Superior temporal gyrus (tissue), 1 donor: ENCODE data around the gene NOTUM.
A peak's percentile ranks its signal among the peaks of the same experiment; 100 is the strongest.
"Not testable (repeated sequence)": the region's sequence is repeated elsewhere in the genome, so short reads cannot be mapped to it uniquely, and the experiment has no call there.

Experiments
- DNase-seq: peaks from one replicate; pipeline ENCODE4 v3.0.0-alpha.2; 2016; ENCODE audit errors: extremely low spot score

NOTUM gene

DNA sequence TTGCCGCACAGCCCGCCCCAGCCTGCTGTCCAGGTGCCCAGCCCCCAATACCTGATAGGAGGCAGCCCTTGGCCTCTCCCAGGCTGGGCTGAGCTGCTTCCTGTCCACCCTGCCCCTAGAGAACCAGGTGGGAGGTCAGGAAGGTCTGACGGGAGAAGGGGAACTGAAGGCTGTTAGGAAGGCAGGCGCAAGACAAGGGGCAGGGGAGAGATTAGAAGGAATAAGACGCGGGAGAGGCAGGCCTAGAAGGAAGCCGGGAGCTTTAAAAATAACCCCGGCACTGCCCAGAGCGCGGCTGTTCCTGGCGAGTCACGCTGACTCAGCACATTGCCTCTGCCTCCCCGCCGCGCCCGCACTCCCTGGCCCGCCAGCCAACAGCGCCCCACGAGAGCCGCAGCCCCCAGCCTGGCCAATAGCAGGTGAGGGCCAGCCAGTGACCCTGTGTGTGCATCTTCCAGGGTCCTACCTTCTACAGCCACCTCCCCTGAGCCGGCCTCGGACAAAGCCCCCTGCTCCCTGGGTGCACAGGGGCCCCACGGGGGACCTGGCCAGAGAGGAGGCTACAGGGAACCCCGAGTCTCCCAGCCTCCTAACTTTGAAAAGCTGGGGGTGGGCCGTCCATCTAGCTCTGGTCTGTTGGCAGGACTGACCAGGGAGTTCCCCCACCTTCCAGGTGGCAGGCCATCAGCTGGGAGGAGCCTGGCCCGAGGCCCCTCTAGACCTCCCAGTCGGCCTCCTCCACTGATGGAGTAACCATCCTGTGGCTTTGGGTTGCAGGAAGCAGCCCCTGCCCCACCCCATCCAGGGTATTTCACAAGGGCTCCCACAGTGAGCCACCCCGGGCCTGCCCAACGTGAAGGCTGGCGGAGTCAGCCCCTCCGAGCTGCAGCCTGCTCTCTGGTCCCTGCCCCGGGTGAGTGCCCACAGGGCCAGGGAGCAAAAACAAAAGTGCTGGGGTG lies 37.4 kb downstream of the NOTUM start:
- DNase-seq = peak; percentile 30

- no peak for DNase-seq
Observed at GRCh38 chr17:81922566-81923301, 38.3 kb downstream of the NOTUM start.

- no peak for DNase-seq
Observed at GRCh38 chr17:81921996-81922565, 38.9 kb downstream of the NOTUM start.

DNA sequence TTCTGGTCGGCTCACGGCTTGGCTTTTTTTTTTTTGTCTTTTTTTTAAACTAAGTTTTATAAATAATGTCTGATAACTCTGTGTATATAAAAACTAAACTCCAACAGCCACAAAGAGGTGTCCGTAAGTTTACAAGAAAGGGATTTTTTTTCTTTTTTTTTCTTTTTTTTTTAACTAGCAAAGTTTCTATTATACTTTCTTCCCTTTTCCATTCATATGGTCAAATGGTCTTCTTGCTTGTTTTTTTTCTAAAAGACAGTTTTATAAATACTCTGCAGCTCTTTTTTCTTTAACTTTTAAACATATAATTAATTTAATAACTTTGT lies 39.5 kb downstream of the NOTUM start:
- DNase-seq = no peak

DNA sequence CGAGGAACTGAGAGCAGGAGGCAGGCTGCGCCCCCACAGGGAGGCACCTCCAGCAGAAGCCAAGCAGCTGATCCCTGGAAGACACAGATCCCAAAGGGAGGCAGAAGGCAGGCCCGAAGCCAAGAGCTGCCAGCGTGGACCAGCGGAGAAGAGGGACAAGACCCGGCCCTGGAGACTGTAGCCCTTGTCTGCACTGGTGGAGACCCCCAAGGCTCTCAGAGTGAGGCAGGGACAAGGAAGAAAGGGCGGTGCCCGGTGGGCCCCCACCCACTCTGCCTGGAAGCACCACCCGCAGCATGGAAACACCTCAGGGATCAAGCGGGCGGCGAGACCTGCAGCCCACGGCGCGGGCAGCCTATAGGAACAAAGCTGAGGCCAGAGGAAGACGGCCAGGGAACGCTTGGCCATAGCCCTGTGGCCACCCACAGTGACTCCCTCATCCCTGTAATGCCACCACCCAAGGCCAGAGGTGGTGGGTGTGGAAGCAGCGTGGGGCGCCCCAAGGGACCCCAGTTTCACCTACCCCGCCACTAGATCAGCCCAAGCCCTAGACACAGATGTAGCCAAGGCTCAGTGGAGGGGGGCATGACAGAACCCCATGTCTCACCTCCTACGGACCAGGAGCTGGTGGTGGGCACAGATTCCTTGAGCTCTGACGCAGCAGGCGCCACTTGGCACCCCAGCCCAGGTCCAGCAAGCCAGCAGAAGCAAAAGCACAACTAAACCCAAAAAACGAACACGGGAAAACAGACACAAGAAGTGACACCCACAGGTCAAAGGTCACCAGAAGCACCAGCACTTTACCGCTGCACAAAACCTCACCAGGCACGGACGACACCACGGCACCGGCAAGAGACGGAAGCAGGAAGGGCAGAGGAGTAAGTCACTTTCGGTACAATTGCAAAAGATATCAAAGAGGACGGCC lies 40.1 kb downstream of the NOTUM start:
- no peak for DNase-seq

DNA sequence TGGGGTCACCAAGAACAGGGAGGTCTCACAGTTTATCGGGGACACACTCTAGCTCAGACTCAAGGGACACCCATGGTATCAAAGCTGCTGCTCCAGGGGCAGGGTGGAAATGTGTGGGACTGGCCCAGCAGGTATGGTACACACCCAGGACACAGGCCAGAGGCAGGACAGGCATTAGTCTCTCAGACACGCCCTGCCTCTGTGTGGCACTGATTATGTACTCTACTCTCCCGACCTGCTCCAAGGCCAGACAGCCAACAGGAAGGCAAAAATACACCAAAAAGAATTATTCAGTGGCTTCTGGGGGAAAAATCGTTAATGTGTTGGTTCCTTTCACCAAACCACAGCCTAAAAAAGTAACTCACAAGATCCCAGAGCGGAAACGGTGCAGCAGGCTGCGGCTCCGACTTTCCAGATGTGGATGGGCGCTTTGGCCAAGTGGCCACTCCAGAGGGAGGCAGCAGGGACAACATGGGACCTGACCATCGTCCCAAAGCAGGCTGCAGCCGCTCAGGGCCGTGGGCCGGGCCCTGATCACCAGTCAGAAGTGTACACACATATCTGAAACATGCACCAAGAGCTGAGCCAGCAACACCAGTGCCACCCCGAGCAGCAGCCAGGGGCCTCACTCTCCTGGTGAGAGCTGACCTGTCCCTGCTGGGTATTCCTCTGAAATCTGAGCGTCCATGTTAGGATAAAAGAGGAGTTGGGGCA lies 42.0 kb downstream of the NOTUM start:
- no peak for DNase-seq

DNA sequence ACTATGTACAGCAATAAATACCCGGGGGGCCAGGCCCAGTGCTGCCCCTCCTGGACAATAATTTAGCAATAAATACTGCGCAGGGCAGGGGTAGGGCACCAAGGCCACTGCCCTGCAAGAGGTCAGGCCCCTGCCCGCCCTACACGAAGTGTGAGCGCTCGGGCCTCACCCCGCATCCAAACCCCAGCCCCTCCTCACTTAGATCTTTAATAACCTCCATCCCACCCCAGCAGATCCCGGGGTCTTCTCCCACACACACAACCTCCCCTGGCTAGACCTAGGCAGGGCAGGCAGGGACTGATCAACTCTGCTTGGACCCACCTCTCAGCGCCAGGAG lies 42.7 kb downstream of the NOTUM start:
- not testable (repeated sequence) for DNase-seq

- DNase-seq = peak; percentile 89
Observed at GRCh38 chr17:81917565-81918332, 43.2 kb downstream of the NOTUM start, which contains the start of gene SIRT7. TSS of gene SIRT7 (minus strand) at chr17:81918176. CDS start at chr17:81918131, 45 bp downstream.

GRCh38 chr17:81916234-81917001 lies 44.6 kb downstream of the NOTUM start:
- no peak for DNase-seq

DNA sequence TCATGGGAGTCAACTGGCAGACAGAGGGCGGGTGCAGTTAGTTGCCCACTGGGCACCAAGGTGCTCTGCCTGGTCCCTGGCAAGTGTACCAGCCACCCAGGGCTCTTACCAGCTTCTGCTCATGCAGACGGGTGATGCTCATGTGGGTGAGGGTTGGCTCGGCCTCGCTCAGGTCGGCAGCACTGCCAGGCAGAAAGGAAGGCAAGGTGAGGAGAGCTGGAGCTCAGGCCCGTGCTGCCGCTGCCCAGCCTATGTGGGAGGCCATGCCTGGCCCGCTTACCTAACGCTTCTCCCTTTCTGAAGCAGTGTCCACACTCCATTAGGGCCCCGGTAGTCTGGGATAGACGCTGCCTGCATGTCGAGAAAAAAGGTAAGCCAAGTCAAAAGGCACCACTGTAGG lies 45.7 kb downstream of the NOTUM start:
- DNase-seq = no peak

- DNase-seq = no peak
Observed at GRCh38 chr17:81914103-81914850, 46.7 kb downstream of the NOTUM start.

DNA sequence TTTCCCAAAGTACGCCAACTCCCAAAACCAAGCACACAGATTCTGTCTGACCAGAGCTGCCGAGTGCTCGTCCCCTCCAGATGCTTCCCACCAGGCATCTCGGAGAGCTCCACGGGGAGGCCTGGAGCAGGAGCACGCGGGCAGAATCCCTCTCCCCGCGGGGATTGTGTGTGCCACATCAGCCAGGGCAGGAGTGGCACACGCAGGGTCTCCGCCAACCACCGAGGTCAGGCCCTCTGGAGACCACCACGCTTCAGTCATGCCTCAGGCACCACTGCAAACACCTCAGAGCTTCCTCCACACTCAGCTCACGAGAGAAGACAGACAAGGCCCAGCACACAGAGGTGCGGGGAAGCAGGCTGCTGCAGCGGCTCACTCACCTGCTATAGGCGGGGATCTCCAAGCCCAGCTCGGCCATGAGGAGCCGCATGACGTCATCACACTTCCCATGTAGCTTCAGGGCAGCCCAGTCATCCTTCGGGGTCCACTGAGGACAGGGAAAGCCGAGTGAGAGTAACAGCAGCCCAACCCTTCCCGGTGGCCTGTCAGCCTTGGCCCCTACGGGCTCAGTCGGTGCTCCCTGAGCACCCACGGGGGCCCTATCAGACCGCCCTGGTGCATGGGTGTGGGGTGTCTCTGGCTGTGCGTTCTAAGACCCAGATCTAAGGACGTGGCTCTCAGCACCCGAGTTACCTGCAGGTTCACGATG lies 47.4 kb downstream of the NOTUM start:
- DNase-seq = no peak

DNA sequence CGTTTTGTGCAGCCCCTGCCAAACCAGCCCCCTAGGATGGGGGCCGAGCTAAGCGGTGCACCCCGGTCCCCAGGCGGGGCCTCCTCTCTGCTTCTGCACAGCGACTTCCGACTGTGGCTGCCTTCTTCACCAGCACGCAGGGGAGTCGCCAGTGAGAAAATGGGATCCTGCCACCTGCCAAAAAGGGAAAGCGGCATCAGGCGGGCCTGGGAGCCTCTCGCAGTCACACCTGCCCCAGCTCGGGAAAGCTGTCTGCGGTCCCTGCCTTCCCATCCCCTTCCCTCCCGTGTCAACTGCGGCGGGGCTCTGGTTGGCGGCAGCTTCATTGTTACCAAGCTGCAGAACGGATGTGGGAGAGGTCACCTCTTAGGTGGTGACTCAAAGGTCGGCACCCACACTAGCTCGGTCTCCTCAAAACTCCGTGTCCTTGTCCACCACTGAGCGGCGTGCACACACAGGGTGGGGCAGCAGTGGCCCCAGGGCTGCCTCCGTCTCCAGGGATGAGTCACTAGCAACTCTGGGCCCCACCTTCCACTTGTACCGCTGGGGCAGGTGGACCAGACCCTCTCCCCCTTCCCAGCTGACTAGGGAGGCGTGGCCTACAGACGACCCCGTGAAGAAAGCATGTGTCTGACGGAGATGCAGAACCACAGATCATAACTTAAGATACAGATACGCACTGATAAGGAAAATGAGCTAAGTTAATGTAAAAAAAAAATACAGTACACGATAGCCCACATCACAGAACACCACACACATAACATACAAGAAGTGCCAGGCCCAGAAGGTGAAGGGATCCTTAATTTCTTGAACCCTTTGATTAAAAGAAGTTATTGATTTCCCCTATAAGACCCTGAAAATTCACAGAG lies 48.3 kb downstream of the NOTUM start:
- no peak for DNase-seq

GRCh38 chr17:81911969-81912368 lies 49.0 kb downstream of the NOTUM start:
- DNase-seq = no peak

- DNase-seq = peak; percentile 83
Observed at GRCh38 chr17:81911277-81911961, 49.6 kb downstream of the NOTUM start, which contains the start of gene PCYT2. TSS of gene PCYT2 (minus strand) at chr17:81911399. CDS start at chr17:81911355, 44 bp downstream.

- no peak for DNase-seq
Observed at GRCh38 chr17:81910840-81911276, 50.1 kb downstream of the NOTUM start.
